PFSK-1 (cell line): ENCODE data around the gene HHLA2.

Experiments used
- FOXP2 ChIP-seq: optimal IDR thresholded peaks from 2 replicates; pipeline ENCODE3; 2011; ENCODE audit warnings: borderline replicate concordance, control low read depth, inconsistent platforms; ENCODE audit not compliant: insufficient read depth; ENCODE audit errors: extremely low read length, extremely low read depth
- POLR2AphosphoS5 ChIP-seq: IDR thresholded peaks from 2 replicates; pipeline ENCODE4 v1.6.1; 2012; ENCODE audit warnings: low read depth, mild to moderate bottlenecking, control low read depth, low read length, moderate library complexity
- REST ChIP-seq, 2 experiments: IDR thresholded peaks; 2 replicates each; pipeline versions ENCODE4 v1.6.1 to v1.8.0; 2011 to 2012; ENCODE audit warnings: low read depth in 2 of 2, low read length in 2 of 2, control low read depth in 1 of 2, inconsistent platforms in 1 of 2, mild to moderate bottlenecking in 1 of 2, moderate library complexity in 1 of 2; ENCODE audit not compliant: insufficient read depth in 1 of 2
- SIN3A ChIP-seq: IDR thresholded peaks from 2 replicates; pipeline ENCODE4 v1.6.1; 2012; ENCODE audit warnings: mild to moderate bottlenecking, low read length, moderate library complexity, borderline replicate concordance; ENCODE audit not compliant: insufficient read depth
- TAF1 ChIP-seq: IDR thresholded peaks from 2 replicates; pipeline ENCODE4 v1.6.1; 2012; ENCODE audit warnings: low read length, control low read depth, borderline replicate concordance; ENCODE audit not compliant: insufficient read depth

HHLA2 gene

DNA sequence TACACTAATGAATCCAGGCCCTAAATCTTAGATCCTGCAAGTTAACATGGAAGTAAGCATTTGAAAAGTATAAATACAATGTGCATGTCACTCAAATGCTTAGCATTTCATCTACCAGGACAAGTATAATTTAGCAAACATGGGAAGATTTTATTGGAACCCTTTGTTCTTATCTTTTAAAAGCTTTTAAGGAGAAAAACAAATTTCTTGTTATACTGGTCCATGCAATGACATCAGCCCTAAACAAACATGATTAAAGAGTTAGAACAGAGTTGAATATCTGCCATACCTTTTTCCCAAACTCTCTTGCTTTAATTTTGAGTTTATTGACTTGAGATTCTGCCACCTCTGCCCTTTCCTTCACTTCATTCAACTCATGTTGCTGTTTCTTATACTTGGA lies 87.0 kb downstream of the HHLA2 start:
- TF ChIP-seq FOXP2: no peak
- no peak for TF ChIP-seq POLR2AphosphoS5
- no peak for TF ChIP-seq REST (IDR thresholded peaks at IDR 0.05; ENCODE audit: insufficient read depth in 1 of 2, low read depth in 2 of 2, low read length in 2 of 2)
- TF ChIP-seq TAF1: no peak
- no peak for TF ChIP-seq SIN3A

DNA sequence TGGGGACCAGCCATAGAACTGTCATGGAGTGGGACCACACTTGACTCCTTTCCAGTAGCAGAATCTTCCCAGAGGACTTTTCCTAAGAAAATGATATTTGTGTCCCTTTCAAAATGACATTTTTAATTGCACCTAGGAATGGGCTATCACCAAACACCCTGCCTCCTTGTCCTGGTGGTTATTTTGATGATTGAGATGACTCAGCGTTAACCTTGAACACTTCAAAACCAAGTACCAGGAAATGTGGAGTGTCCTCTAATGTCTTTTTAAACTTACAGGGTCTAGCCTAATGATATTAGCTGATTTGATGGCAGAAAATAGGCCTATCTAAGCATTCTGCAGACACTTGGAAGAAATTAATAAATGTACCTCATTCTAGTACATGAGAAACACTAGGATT lies 90.7 kb downstream of the HHLA2 start:
- no peak for TF ChIP-seq FOXP2
- TF ChIP-seq SIN3A: no peak
- TF ChIP-seq POLR2AphosphoS5: no peak
- no peak for TF ChIP-seq TAF1
- no peak for TF ChIP-seq REST (IDR thresholded peaks at IDR 0.05; ENCODE audit: insufficient read depth in 1 of 2, low read depth in 2 of 2, low read length in 2 of 2)

- TF ChIP-seq FOXP2: no peak
- no peak for TF ChIP-seq REST (IDR thresholded peaks at IDR 0.05; ENCODE audit: insufficient read depth in 1 of 2, low read depth in 2 of 2, low read length in 2 of 2)
- TF ChIP-seq TAF1: no peak
- no peak for TF ChIP-seq SIN3A
- no peak for TF ChIP-seq POLR2AphosphoS5
These were observed 92.1 kb downstream of the HHLA2 start for GRCh38 chr3:108388136-108389132.

- TF ChIP-seq TAF1 (no peak), SIN3A (no peak), POLR2AphosphoS5 (no peak), REST (IDR thresholded peaks at IDR 0.05; ENCODE audit: insufficient read depth in 1 of 2, low read depth in 2 of 2, low read length in 2 of 2) (no peak), FOXP2 (no peak)
These were observed 93.0 kb downstream of the HHLA2 start for GRCh38 chr3:108389372-108389771.
